ENCODE results near the gene TNFRSF8.

Gene TNFRSF8

DNA sequence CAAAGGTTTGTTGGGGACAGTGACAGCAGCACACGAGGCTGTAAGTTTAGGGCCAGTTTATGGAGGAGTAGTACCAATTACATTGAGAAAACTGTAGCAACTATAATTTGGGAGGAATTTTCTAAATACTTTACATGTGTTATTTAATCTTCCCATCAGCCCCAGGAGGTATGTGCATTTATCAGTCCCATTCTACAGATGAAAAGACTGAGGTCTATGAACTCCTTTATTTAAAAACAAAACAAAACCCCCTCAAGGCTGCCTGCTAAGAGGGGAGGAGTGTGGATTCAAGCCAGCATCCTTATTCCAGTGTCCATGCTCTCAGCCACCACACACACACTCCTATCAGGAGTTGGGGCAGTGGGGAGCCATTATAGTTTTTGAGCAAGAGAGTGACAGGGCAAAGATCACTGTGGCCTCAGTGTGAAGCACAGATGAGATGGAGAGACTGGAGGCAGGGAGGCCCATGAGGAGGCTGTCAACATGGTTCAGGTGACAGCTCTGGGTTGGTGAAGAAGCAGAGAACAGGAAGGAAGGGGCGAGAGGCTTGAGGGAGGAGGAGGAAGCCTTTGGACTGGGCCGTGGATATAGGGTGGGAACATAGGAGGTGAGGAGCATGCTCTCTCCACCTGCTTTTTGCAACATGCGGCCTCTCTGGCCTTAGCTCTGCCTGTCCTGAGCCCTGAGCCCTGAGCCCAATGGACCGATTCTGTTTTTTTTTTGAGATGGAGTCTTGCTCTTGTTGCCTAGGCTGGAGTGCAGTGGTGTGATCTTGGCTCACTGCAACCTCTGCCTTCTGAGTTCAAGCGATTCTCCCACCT lies 113.4 kb downstream of the TNFRSF8 start:
- DNase-seq (ENCODE audit: low spot score) = no peak

DNA sequence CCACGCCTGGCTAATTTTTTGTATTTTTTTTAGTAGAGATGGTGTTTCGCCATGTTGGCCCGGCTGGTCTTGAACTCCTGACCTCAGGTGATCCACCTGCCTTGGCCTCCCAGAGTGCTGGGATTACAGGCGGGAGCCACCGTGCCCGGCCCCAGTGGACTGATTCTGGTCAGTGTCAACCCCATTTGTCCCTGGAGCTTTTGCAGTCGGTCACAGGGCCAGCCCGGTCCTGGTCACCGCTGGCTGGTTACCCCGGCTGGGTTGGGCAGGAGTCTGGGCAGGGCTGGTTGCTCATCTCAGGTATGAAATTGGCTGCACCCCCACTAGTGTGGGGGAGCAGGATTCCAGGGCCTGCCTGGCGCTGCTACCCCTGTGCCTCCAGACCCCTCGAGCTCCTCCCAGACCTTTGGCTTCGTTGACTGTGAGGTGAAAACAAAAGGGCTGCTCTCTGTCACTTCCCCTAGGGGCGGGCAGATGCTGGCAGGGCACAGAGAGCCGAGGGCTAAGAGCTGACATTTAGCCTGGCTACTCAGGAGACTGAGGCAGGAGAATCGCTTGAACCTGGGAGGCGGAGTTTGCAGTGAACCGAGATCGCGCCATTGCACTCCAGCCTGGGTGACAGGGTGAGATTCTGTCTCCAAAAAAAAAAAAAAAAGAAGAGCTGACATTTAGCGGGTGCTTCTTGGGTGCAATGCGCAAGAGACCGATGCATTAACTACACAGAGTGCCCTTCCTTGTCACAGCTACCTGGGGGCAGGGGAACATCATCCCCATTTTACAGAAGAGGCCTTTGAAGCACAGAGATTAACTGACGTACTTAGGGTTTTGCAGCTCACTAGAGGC lies 114.3 kb downstream of the TNFRSF8 start:
- no peak for DNase-seq (ENCODE audit: low spot score)

DNA sequence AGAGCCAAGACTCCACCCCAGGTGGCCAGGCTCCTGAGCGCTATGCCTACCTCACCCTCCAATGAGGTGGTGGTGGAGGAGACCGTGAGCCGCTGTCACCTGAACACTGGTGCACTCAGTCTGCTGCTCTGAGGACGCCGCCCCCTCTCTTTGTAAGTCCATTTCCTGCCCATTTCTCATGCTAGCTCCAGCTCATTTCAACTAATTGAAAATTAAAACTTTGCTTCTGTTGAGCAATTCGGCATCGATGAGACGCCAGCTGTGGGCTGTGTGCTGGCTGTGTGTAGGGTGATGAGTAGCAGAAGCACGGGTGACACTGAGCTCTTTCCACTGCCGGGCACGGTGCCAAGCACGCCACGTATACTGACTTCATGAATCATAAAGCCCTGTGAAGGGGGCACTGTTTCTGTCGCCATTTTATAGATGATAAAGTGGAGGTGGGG lies 114.9 kb downstream of the TNFRSF8 start:
- DNase-seq (ENCODE audit: low spot score) = peak; percentile 11

DNA sequence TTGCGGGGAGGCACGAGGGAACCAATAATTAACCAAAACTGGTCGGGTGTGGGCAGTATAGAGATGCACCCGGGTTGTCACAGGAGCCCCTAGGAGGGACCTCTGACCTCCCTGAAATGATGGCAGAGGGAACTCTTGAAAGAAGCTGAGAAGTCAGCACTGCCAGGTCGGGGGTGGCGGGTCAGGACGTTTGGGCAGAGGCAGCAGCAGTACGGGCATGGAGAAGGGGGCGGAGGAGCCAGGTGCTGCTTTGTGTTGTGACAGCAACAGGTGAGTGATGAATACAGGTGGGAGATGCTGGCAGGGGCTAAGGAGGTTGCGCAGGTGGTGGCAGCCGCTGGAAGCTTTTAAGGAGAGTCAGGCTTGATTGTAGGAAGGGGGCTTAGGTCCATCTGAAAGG lies 115.4 kb downstream of the TNFRSF8 start:
- DNase-seq (ENCODE audit: low spot score) = no peak

DNA sequence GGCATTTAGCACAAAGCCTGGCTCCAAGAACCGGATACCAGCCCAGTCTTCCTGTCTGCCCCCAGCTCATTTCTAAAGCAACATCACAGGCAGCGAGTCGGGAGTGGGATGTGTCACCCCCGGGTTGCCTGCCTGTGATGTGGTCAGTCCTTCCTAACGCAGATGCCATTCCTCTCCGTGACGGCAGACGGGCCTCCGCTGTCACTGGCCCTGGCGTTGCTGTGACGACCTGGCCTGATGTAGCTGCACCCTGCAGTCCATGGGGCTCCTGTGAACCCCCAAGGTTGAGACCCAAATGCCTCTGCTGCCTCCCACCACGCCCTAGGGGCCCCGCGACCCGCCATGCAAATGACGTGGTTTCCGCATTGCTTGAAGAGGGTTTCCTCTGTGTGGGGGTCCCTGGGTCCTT lies 116.0 kb downstream of the TNFRSF8 start:
- no peak for DNase-seq (ENCODE audit: low spot score)

DNA sequence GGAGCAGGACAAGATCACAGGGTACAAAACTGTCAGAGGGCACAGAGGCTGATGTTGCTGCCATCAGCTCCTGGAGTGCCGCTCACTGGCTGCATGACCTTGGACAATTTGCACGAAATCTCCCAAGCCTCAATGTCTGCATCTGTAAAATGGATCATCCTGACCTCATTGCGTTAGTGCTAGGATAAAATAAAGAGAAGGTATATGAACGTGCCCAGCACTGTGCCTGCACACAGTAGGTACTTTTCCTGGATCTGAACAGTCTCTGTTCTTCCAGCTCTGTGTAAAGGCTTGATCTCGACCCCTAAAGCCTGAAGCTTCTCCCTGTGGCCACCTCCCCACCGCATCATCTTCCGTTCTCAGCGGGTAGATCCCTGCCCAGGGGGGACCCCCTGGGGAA lies 116.6 kb downstream of the TNFRSF8 start:
- no peak for DNase-seq (ENCODE audit: low spot score)

DNA sequence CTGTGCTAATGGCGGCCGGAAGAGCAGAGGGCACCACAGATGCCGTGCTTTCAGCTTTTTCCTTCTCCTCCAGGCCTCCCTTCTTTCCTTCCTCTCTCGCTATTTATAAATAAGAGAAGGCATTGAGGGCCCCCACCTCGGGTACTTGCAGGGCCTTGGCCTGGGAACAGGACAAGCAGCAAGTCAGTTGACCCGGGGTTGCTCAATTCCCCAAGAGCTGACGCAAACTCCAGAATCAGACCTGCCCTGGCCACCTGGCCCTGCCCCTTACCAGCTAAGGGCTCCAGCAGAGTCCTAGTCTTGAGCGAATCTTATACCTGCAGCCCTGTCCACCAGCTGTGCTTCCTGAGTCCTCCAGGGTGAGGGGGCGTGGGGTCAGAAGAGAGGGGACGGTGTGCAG lies 117.2 kb downstream of the TNFRSF8 start:
- DNase-seq (ENCODE audit: low spot score) = no peak

DNA sequence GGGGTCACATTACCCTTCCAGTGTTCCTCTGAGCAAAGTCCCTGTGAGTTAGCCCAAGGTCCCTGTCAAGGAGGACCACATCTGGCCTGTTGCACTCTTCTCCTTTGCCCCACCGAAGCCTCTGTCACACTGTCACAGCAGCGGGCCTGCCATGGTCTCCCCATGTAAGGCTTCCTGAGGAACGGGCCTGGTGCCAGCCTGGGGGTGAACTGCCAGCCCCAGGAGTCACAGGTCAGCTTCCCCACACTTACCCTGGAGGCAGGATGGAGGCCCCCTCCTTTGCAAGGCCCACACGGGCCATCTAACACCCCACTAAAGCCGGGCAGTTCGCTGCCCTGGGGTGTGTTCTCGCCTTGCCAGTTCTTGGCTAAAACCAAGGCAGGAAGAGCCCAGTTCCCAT lies 117.8 kb downstream of the TNFRSF8 start:
- DNase-seq (ENCODE audit: low spot score) = no peak

DNA sequence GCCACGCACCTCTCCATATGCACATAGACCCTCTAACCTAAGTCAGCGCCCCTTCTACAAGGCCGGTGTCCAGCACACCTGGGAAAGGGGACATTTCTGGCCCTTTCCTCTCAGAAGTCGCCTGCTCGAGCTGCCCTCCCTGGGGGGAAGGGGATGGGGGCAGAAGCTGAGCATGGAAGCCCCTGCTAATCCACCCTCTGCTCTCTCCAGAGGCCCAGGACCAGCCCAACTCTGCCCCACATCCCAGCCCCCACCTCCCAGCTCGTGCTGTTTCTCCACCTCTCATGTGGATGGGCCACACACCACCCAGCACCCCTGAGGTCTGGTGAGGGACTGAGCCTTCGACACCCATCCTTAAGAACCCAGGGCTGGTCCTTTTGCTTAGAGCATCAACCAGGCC lies 118.5 kb downstream of the TNFRSF8 start:
- no peak for DNase-seq (ENCODE audit: low spot score)

DNA sequence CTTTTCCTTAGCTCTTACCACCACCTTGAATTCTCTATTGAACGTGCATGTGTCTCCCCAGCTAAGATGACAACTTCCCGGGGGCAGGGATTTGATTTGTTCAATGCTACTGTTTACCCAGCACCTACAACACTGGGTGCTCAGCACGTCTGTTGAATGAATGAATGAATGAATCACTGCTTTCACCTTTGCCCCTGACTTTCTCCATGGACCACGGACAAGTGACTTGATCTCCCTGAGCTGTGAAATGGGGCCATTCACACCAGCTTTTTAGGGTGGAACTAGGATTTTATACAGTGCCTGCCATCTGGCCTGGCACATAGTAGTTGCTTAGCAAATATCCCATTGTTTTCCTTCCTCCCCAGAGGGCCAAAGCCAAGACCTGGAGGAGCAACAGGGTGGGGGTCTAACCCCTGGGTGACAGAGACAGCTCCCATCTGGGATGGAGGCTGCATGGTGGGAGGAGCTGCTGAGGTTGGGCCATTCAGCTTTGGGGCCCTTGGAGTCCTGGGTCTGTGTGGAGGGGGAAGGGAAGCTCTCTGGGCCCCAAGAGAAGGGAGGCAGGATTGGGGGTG lies 119.4 kb downstream of the TNFRSF8 start:
- DNase-seq (ENCODE audit: low spot score) = no peak

DNA sequence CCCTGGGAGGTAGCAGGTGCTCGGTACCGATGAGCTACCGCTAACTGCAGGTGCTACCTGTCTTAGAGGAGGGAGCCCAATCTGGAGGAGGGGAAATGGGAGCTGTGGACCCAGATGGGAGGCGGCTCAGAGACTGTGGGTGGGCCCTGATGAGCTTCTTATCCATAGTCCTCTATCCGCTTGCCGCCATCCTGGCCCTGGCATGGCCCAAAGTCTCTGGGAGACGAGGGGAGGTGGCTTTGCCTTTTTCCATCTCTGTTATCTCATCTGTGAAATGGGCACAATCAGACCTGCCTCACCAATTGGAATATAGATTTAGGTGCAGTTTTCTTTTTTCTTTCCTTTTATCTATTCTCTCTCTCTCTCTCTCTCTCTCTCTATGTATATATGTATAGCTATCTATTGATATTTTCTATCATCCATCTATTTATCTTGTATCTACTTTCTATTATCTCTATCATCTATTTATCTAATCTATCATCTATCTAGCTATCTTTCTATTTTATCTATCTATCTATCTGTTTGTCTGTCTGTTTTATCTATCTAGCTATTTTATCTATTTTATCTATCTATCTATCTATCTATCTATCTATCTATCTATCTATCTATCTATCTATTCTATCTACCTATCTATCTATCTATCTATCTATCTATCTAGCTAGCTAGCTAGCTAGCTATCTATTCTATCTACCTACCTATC lies 120.1 kb downstream of the TNFRSF8 start:
- DNase-seq (ENCODE audit: low spot score) = no peak

DNA sequence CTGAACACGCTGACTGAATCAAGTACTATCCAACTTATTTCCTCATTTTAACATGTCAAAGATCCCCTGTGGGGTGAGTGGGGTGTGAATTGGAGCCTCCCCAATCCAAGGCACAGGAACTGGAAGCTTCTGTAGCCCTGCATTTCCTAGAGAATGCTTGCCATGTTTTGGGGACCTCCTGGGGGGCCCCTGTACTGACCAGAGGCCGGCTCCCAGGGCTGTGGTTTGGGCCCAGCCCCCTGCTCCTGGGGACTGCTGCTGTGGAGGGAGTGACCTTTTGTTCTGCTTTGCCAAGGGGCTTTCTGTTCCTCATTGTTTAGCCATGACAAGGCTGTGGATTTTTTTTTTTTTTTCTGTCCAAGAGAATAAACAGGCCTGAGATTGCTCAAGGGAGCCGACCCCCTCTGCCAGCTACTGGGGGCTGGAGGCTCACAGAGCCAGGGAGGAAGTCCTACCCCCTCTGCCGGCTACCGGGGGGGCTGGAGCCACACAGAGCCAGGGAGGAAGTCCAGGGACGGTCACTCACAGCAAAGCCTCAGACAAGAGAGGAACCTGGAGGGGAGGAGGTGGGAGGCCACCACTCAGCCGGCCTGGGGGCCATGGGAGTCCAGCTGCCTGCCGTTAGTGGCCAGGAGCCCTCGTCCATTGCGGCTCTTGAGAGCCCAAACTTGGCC lies 121.0 kb downstream of the TNFRSF8 start:
- no peak for DNase-seq (ENCODE audit: low spot score)

DNA sequence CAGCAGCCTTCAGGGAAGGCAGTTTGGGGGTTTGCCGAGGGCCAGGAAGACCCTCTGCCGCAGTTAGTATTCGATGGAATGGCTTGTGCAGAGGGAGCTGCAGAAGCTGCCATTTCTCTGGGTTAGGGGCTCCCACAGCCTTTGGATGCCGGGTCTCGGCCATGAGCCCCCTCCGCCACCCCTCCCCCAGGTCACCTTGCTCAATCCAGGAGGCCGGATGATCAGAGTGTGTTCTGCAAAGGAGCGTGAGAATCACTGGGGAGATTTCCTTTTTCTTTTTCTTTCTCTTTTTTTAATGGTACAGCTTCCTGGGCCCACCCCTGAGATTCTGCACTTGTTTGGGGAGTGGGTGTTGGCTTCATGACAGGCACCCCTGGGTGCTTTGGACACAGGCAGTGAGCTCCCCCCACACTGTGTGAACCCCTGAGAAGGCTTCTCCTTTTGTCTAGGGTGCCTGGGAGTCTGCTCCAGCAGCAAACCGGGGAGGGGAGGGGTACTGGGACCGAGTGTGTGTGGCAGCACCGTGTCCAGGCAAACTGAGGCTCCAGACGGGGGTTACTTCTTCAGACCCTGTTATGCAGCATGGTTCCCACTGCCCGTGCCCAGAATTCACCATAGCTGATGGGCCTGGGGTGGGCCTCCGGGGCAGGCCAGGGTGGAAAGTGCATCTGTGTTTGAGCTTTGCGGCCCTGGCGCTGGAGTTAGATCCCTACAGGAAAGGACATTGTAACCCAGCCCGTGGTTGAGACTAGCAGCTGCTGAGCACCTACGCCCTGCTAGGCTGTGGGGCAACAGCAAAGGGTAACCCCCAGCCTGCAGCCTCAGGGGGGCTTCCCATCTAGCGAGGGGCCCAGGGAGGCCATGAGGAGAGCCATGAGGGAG lies 122.2 kb downstream of the TNFRSF8 start:
- DNase-seq (ENCODE audit: low spot score) = no peak

DNA sequence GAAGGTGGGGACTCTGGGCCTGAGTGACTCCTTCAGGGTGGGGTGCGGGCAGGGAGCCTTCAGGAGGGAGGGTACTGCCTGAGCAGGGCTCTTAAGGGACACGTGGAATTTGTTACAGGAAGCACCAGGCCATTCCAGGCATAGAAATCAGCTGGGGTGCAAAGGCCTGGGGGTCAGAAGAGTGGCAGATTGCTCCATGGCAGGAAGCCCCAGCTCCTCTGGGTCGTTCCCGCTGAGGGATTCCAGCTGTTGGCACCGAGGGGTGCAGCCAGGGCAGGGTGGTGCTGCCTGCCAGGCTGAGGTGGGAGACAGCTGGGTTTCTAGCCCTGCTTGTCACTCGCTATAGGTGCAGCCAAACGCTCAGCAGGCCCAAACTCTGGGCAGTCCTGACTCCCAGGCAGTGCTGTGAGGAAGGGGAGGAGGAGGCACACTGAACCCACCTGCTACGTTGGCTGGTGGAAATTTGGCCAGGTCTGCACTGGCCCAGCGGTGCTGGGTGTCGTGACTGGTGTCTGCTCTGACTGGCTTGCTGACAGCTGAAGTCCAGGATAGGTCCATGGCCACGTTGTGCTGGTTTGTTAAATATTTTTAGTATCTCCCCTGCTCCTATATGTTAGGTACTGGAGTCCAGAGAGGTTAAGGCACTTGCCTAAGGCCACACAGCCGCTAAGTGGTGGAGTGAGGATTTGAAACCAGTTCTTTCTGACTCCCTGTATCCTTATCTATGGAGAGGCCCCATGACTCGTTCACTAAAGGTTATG lies 123.0 kb downstream of the TNFRSF8 start:
- DNase-seq (ENCODE audit: low spot score) = no peak

DNA sequence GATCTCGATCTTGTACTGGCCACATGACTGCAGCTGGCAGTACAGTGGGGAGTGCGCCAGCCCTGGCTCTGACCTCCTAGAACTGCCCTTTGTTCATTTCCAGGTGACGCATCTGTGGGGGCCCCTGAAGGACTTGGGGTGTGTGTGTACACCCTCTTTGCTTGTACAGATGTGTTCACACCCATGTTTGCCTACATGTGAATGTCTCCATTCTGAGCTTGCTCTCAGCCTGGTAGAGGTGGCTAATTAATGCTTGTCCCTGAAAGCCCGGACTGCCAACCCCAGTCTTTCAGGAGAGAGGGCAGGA lies 123.5 kb downstream of the TNFRSF8 start:
- no peak for DNase-seq (ENCODE audit: low spot score)

DNA sequence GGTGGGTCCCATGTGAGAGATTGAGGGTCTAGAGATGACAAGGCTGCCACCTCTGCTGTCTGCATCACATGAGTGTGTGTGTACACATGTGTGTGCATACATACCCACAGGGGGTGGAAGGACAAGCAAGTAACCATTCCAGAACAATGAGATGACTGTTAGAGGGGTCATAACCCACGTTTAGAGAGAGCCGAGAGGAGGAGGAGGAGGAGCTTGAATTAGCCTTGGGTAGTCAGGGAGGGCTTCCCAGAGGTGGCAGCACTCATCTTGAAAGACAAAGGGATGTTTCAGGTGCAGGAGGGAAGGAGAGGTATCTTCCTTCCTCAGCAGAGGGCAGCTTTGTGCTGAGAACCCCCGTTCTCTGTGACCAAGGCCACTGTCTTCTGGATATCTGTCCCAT lies 125.0 kb downstream of the TNFRSF8 start:
- no peak for DNase-seq (ENCODE audit: low spot score)

DNA sequence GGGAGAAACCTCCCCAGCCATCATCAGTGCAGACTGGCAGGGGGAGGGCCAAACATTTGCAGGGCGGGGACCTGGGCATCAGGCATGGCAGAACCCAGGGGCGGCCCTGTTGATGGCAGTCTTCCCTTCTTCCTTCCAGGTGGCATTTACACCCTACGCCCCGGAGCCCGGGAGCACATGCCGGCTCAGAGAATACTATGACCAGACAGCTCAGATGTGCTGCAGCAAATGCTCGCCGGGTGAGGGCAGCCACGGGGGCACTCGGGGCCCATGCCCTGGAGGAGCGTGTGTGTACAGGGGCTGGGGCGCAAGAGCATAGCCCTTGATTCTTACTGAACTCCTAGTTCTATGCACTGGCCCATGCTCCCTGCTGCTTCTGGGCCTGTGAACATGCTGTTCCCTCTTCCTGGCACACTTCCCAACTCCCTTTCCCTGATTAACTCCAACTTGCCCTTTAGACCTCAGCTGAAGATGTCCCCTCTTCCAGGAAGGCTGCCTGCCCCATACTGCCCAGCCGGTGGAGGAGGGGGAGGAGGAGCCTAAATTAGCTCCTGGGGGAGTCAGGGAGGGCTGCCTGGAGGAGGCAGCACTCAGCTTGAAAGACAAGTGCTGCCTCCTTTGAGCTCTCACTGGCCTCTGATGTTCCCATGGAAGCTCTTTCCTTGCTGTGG lies 125.7 kb downstream of the TNFRSF8 start:
- DNase-seq (ENCODE audit: low spot score) = no peak

DNA sequence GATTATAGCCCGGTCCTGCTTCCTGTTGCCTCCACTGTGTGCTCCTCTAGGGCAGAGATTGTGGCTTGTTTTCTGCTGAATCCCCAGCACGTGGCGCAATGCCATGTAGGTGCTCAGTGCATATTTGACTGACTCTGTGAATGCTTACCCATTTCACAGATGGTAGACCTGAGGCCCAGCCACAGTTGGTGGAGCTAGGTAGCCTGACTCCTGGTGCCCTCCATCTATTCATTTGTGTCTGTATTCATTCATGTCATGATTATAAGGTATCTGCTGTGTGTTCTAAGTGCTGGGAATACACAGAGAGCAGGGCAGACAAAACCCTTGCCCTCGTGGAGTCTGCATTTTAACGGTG lies 126.2 kb downstream of the TNFRSF8 start:
- DNase-seq (ENCODE audit: low spot score) = no peak

DNA sequence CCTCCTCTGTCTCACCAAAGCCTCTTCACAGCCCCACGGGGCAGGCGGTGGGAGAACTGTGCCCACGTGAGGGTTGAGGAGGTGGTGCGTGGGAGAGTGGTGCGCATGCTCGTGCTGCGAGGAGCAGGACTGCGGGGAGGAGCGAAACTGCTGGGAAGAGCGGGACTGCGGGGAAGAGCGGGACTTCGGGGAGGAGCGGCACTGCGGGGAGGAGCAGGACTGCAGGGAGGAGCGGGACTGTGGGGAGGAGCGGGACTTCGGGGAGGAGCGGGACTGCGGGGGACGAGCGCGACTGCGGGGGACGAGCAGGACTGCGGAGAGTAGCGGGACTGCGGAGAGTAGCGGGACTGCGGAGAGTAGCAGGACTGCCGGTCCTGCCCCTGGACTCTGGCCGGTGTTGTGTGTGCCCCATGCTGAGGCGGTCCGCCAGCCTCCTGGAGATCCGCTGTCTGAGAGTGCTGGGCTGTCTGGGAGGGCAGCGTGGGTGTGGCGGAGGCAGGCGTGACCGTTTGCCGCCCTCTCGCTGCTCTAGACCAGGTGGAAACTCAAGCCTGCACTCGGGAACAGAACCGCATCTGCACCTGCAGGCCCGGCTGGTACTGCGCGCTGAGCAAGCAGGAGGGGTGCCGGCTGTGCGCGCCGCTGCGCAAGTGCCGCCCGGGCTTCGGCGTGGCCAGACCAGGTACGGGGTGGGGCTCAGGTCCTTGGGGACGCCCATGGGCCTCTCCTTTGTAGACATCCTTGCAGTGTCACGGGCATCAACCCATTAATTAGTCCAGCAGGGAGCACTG lies 128.3 kb downstream of the TNFRSF8 start:
- DNase-seq (ENCODE audit: low spot score) = no peak

Measured in hematopoietic multipotent progenitor cell treated with erythropoietin and hydrocortisone succinate and interleukin-3 and kit ligand, for 15 days (in vitro differentiated cells).